ENCODE measurements around the gene FAM83G. TPM values are rescaled to one million over a fixed set of nuclear protein-coding genes. Genes with fewer than 3 reads are reported as not detected.

Gene FAM83G
- total RNA-seq, 1 experiment from 2014 or later, result 31.4 TPM

DNA sequence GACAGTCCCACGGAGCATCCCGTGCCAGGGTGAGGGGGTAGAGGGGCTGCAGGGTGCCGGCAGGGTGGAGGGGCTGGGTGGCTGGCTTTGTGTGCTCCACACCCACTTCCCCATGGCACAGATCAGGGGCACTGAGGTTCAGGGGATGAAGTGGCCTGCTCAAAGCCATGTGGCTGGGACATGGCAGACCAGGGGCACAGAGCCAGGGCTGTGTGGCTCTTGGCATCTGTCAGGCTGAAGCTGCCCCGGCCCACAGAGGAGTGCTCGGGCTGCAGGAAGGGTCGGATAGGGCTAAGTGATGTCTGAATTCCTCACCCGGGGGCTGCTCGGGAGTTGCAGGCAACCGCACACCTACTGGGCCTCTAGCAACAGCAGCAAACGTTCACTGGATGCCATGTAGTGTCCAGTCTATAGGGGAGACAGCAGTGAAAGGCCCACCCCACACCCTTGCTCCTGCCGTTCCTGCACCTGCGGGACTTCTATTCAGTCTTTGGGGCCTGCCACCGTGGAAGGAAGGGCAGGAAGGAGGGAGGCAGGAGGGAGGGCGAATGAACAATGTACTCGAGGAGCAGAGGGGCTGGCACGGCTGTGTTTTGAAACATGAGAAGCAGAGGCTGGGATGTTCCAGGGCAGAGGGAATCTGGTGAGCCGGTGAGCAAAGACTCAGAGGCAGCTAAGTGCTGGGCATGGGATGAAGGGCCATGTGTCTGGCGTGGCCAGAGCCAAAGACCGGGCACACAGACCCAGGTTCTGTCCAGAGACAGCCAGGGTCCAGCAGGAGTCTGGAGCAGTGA is 37.5 kb downstream of the FAM83G start (continued):
- TF ChIP-seq GABPB1 (CRISPR knock-in tag; IDR thresholded peaks at IDR 0.05) (no peak), ZNF512 (CRISPR knock-in tag; IDR thresholded peaks at IDR 0.05; ENCODE audit: borderline replicate concordance) (no peak)
- TF ChIP-seq, protein P1, sequence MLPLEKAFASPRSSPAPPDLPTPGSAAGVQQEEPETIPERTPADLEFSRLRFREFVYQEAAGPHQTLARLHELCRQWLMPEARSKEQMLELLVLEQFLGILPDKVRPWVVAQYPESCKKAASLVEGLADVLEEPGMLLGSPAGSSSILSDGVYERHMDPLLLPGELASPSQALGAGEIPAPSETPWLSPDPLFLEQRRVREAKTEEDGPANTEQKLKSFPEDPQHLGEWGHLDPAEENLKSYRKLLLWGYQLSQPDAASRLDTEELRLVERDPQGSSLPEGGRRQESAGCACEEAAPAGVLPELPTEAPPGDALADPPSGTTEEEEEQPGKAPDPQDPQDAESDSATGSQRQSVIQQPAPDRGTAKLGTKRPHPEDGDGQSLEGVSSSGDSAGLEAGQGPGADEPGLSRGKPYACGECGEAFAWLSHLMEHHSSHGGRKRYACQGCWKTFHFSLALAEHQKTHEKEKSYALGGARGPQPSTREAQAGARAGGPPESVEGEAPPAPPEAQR (CRISPR knock-in tag; IDR thresholded peaks at IDR 0.05), result no peak

- H3K27me3 Mint-ChIP-seq (ENCODE audit: low read depth), result no peaks in the 10 kb centered on the region
- no peaks in the 10 kb centered on the region for H3K9me3 Mint-ChIP-seq
- ChIA-PET CTCF (no interaction called here), POLR2A (interaction anchor here (0.7 kb wide), 1 partner anchor 39 kb away, joined by 6 read pairs; the partner anchor contains the start of gene FAM83G)
- 0 out of 2 replicates have a peak overlapping the region, but pooled peaks have one; percentile 79 for H3K27ac Mint-ChIP-seq
- no peak overlapping the region for H3K4me3 Mint-ChIP-seq
- TF ChIP-seq RORB (CRISPR knock-in tag; IDR thresholded peaks at IDR 0.05) (no peak), ETV6 (CRISPR knock-in tag; IDR thresholded peaks at IDR 0.05) (no peak)
- H3K36me3 Mint-ChIP-seq, result peaks cover 7% of the 10 kb centered on the region
- ATAC-seq (no peak), DNase-seq (ENCODE audit: low spot score) (no peak)
- H3K4me1 Mint-ChIP-seq, result peaks cover 42% of the 10 kb centered on the region
These were observed 38.9 kb downstream of the FAM83G start for GRCh38 chr17:18965530-18966236.

GRCh38 chr17:18964550-18964949 is 40.0 kb downstream of the FAM83G start:
- ChIA-PET CTCF (no interaction called here), POLR2A (no interaction called here)
- Mint-ChIP-seq H3K4me1 (peaks cover 35% of the 10 kb centered on the region), H3K36me3 (no peaks in the 10 kb centered on the region), H3K27ac (0 out of 2 replicates have a peak overlapping the region, but pooled peaks have one; percentile 36), H3K27me3 (ENCODE audit: low read depth) (no peaks in the 10 kb centered on the region), H3K4me3 (no peak overlapping the region), H3K9me3 (no peaks in the 10 kb centered on the region)
- TF ChIP-seq ZBTB21 (CRISPR knock-in tag; IDR thresholded peaks at IDR 0.05; ENCODE audit: borderline replicate concordance) (no peak), GABPB1 (CRISPR knock-in tag; IDR thresholded peaks at IDR 0.05) (no peak), E2F4 (CRISPR knock-in tag; IDR thresholded peaks at IDR 0.05; ENCODE audit: borderline replicate concordance, low read depth) (no peak), CBFB (CRISPR knock-in tag; IDR thresholded peaks at IDR 0.05; ENCODE audit: low read depth) (no peak), ZNF263 (CRISPR knock-in tag; IDR thresholded peaks at IDR 0.05; ENCODE audit: low read depth) (no peak), TCF7 (CRISPR knock-in tag; IDR thresholded peaks at IDR 0.05; ENCODE audit: low read depth) (no peak), FOXP1 (CRISPR knock-in tag; IDR thresholded peaks at IDR 0.05; ENCODE audit: borderline replicate concordance) (no peak), CREM (CRISPR knock-in tag; IDR thresholded peaks at IDR 0.05) (no peak)
- ATAC-seq, result no peak
- no peak for DNase-seq (ENCODE audit: low spot score)

- DNase-seq (ENCODE audit: low spot score), result no peak
- Mint-ChIP-seq H3K4me3 (no peak overlapping the region), H3K4me1 (peaks cover 29% of the 10 kb centered on the region), H3K27me3 (ENCODE audit: low read depth) (no peaks in the 10 kb centered on the region), H3K36me3 (no peaks in the 10 kb centered on the region), H3K27ac (no peak overlapping the region), H3K9me3 (no peaks in the 10 kb centered on the region)
- POLR2A ChIA-PET, result no interaction called here
- CTCF ChIA-PET, result no interaction called here
- ATAC-seq, result no peak
- TF ChIP-seq EMX1 (CRISPR knock-in tag; IDR thresholded peaks at IDR 0.05), result no peak
- no peak for TF ChIP-seq ZNF512 (CRISPR knock-in tag; IDR thresholded peaks at IDR 0.05; ENCODE audit: borderline replicate concordance)
- TF ChIP-seq PRRX2 (CRISPR knock-in tag; IDR thresholded peaks at IDR 0.05), result no peak
- no peak for TF ChIP-seq FOXJ3 (CRISPR knock-in tag; IDR thresholded peaks at IDR 0.05; ENCODE audit: borderline replicate concordance)
- no peak for TF ChIP-seq ZNF219 (CRISPR knock-in tag; IDR thresholded peaks at IDR 0.05; ENCODE audit: borderline replicate concordance)
- no peak for TF ChIP-seq ZBTB21 (CRISPR knock-in tag; IDR thresholded peaks at IDR 0.05; ENCODE audit: borderline replicate concordance)
- no peak for TF ChIP-seq SP1 (CRISPR knock-in tag; conservative IDR thresholded peaks at IDR 0.05)
- no peak for TF ChIP-seq OVOL2 (CRISPR knock-in tag; IDR thresholded peaks at IDR 0.05; ENCODE audit: borderline replicate concordance)
- no peak for TF ChIP-seq ZNF671 (CRISPR knock-in tag; IDR thresholded peaks at IDR 0.05)
- no peak for TF ChIP-seq IRF2 (CRISPR knock-in tag; IDR thresholded peaks at IDR 0.05; ENCODE audit: borderline replicate concordance, low read depth)
- TF ChIP-seq ZNF121 (CRISPR knock-in tag; IDR thresholded peaks at IDR 0.05), result no peak
- TF ChIP-seq FOXP1 (CRISPR knock-in tag; IDR thresholded peaks at IDR 0.05; ENCODE audit: borderline replicate concordance), result no peak
These were observed 40.6 kb downstream of the FAM83G start for GRCh38 chr17:18964018-18964351.
